Measurements from ENCODE around the gene HECTD1.

DNA sequence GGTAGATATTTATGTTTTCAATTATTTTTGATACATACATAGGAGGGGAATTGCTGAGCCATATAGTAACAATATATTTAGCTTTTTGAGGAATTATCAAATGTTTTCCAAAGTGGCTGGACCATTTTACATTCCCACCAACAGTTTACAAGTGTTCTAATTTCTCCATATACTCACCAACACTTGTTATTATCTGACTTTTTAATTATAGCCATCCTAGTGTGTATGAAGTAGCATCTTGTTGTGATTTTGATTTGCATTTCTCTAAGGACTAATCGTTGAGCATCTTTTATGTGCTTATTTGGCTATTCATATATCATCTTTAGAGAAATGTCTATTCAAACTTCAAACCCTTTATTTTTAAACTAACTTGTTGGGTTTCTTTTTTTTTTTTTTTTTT lies 17.2 kb upstream of the HECTD1 start:
- TF ChIP-seq CTCF (IDR thresholded peaks at IDR 0.05) (no peak), TCF7L2 (IDR thresholded peaks at IDR 0.05; ENCODE audit: low read depth, low read length) (no peak)

All from Panc1 (cell line).